ENCODE measurements around the gene OTUD3. TPM values are rescaled to one million over a fixed set of nuclear protein-coding genes. Genes with fewer than 3 reads are reported as not detected.

The OTUD3 gene
- total and polyA plus RNA-seq, 2 of the 4 experiments (the other 2 are of a cell fraction): 2.9 to 3.1 TPM

DNA sequence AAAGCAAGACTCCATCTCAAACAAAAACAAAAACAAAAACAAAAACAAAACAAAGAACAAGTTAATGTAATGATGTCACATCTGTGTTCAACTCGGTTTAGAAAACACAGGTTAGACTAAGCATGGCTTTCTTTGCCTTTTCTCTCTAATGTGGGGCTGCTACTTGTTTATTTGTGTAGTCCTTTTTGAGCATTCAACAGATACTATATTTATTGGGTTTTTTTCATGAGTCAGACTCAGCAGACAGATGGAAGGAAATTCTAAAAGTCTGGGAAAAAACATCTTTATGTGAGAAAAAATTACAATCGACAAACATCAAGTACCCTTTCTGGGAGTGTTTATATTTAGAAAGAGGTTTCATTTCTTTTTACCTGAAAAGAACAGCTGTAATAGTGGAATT lies 22.3 kb upstream of the OTUD3 start:
- Histone ChIP-seq H2BK20ac (ENCODE audit: low read depth, low read length) (0 out of 2 replicates have a peak overlapping the region, but pooled peaks have one; percentile 25), H2AK9ac (replicated peaks; ENCODE audit: low read depth, low read length, poor library complexity) (no peak overlapping the region), H3K9me1 (ENCODE audit: insufficient read depth, low read length) (peaks cover 6% of the 10 kb centered on the region), H3K27ac (ENCODE audit: insufficient read depth, low read length) (no peak overlapping the region), H3K4ac (ENCODE audit: low read depth, low read length) (no peak overlapping the region), H2BK15ac (ENCODE audit: low read depth, low read length) (no peak overlapping the region), H3K36me3 (ENCODE audit: control insufficient read depth, insufficient read depth, low read length) (no peaks in the 10 kb centered on the region), H4K8ac (ENCODE audit: low read depth in 2 of 2, low read length in 2 of 2) (no peak overlapping the region), H3K79me1 (ENCODE audit: low read depth in 1 of 2, low read length in 2 of 2) (no peaks in the 10 kb centered on the region), H3K4me2 (ENCODE audit: low read depth, low read length) (no peak overlapping the region), H3K23ac (ENCODE audit: low read depth, low read length) (no peak overlapping the region; the same call in 1 of the 2 replicates), H3K9me3 (ENCODE audit: control insufficient read depth, insufficient read depth, low read length) (peaks cover 3% of the 10 kb centered on the region; the same call in 1 of the 2 replicates), H3K4me1 (ENCODE audit: control insufficient read depth, insufficient read depth, low read length) (peaks cover 6% of the 10 kb centered on the region; the same call in 1 of the 2 replicates), H2BK120ac (ENCODE audit: low read depth, low read length) (no peak overlapping the region), H2AFZ (replicated peaks; ENCODE audit: low read length, poor library complexity) (no peak overlapping the region), H4K20me1 (ENCODE audit: insufficient read depth, low read length) (no peaks in the 10 kb centered on the region), H3K18ac (ENCODE audit: low read depth, low read length) (no peak overlapping the region), H4K5ac (ENCODE audit: low read depth, low read length) (no peak overlapping the region), H2AK5ac (ENCODE audit: low read depth, low read length) (no peak overlapping the region), H4K91ac (ENCODE audit: insufficient read depth, low read depth, low read length) (no peak overlapping the region), H3K27me3 (ENCODE audit: control insufficient read depth, insufficient read depth, low read length) (peaks cover 3% of the 10 kb centered on the region), H3K9ac (ENCODE audit: low read depth, low read length) (no peak overlapping the region), H3K56ac (ENCODE audit: extremely low read depth, insufficient read depth, low read length) (no peak overlapping the region), H3K14ac (replicated peaks; ENCODE audit: low read depth, low read length) (no peak overlapping the region), H3K4me3 (ENCODE audit: insufficient read depth, low read depth, low read length) (no peak overlapping the region), H2BK5ac (ENCODE audit: low read depth, low read length, poor library complexity, severe bottlenecking) (no peak overlapping the region)
- in situ Hi-C loops (cut with MboI; ENCODE audit: low sequenced_read_pairs): no loop called here
- ChIA-PET CTCF (interaction anchor here (0.6 kb wide), 1 partner anchor 13 kb away, joined by 4 read pairs; no protein-coding TSS in a partner anchor), POLR2A (ENCODE audit: unreplicated experiment) (no interaction called here)
- no TSS peak for BruUV-seq (replicated peaks)
- TF ChIP-seq RAD21 (IDR thresholded peaks at IDR 0.05; ENCODE audit: low read length) (no peak), BHLHE40 (IDR thresholded peaks at IDR 0.05; ENCODE audit: low read depth, low read length) (no peak), RFX5 (IDR thresholded peaks at IDR 0.05; ENCODE audit: low read depth, low read length) (no peak), MAFK (IDR thresholded peaks at IDR 0.05; ENCODE audit: low read depth, low read length) (no peak), CTCF (conservative IDR thresholded peaks at IDR 0.05; ENCODE audit: low read depth, low read length) (no peak), POLR2A (IDR thresholded peaks at IDR 0.05; ENCODE audit: low read depth, low read length) (no peak), MAZ (IDR thresholded peaks at IDR 0.05; ENCODE audit: borderline replicate concordance, low read depth, low read length) (no peak), RCOR1 (IDR thresholded peaks at IDR 0.05; ENCODE audit: insufficient replicate concordance, low read length) (no peak), SMC3 (IDR thresholded peaks at IDR 0.05; ENCODE audit: low read depth, low read length) (no peak), NFE2L2 (IDR thresholded peaks at IDR 0.05; ENCODE audit: low read depth, low read length) (no peak), CEBPB (IDR thresholded peaks at IDR 0.05; ENCODE audit: low read depth, low read length) (no peak), MXI1 (IDR thresholded peaks at IDR 0.05; ENCODE audit: borderline replicate concordance, low read depth, low read length) (no peak), FOS (IDR thresholded peaks at IDR 0.05; ENCODE audit: low read depth, low read length) (no peak), ELK1 (IDR thresholded peaks at IDR 0.05; ENCODE audit: borderline replicate concordance, low read depth, low read length) (no peak), CHD1 (IDR thresholded peaks at IDR 0.05; ENCODE audit: low read depth, low read length) (no peak)
- TF ChIP-seq, protein P1, sequence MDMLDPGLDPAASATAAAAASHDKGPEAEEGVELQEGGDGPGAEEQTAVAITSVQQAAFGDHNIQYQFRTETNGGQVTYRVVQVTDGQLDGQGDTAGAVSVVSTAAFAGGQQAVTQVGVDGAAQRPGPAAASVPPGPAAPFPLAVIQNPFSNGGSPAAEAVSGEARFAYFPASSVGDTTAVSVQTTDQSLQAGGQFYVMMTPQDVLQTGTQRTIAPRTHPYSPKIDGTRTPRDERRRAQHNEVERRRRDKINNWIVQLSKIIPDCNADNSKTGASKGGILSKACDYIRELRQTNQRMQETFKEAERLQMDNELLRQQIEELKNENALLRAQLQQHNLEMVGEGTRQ (IDR thresholded peaks at IDR 0.05; ENCODE audit: low read depth, low read length): no peak
- dilution Hi-C loops (cut with HindIII; ENCODE audit: low sequenced_read_pairs, unreplicated experiment): no loop called here
- no CpG with 5 or more reads among the region's 2 CpGs for WGBS, 2 experiments (ENCODE audit: extremely low coverage in 2 of 2, insufficient read length in 1 of 2)
- intact Hi-C loops (cut with micrococcal nuclease): no loop called here
- DNase-seq (no peak), ATAC-seq (ENCODE audit: low read depth) (no peak)

All from IMR-90 (cell line).